Neural cell (in vitro differentiated cells): ENCODE results near the gene NDE1. TPM values are rescaled to one million over a fixed set of nuclear protein-coding genes. Genes with fewer than 3 reads are reported as not detected.

ENCODE experiments used
- H2AFZ ChIP-seq: fragments of 200-600, 300-800 bp; sonication (generic), shearing (Covaris generic); 2 replicates; pipeline ENCODE4 v1.6.0; 2014; ENCODE audit warnings: low read depth, mild to moderate bottlenecking, antibody characterized with exemption, low read length, moderate library complexity
- H3F3A ChIP-seq: fragments of 200-600 bp; shearing (Covaris generic); 2 replicates; pipeline ENCODE4 v1.6.1; 2016; ENCODE audit warnings: mild to moderate bottlenecking, moderate library complexity, mixed read lengths, antibody characterized with exemption, low read length; ENCODE audit not compliant: insufficient read depth, poor library complexity, severe bottlenecking
- H3K27ac ChIP-seq: fragments of 200-600, 300-800 bp; sonication (generic), shearing (Covaris generic); 2 replicates; pipeline ENCODE4 v1.5.1; 2014; ENCODE audit warnings: mild to moderate bottlenecking, low read length, moderate library complexity
- H3K27me3 ChIP-seq: fragments of 300-800, 200-600 bp; sonication (generic), shearing (Covaris generic); 2 replicates; pipeline ENCODE4 v1.6.0; 2014; ENCODE audit warnings: mild to moderate bottlenecking, low read depth, low read length, moderate library complexity; ENCODE audit not compliant: insufficient read depth
- H3K36me3 ChIP-seq: fragments of 300-800, 200-600 bp; sonication (generic), shearing (Covaris generic); 2 replicates; pipeline ENCODE4 v1.5.1; 2014; ENCODE audit warnings: mild to moderate bottlenecking, antibody characterized with exemption, low read length, moderate library complexity; ENCODE audit not compliant: insufficient read depth
- H3K4me2 ChIP-seq: fragments of 300-800, 200-600 bp; sonication (generic), shearing (Covaris generic); 2 replicates; pipeline ENCODE4 v1.6.0; 2014; ENCODE audit warnings: mild to moderate bottlenecking, low read length
- H3K4me3 ChIP-seq: fragments of 300-800, 200-600 bp; sonication (generic), shearing (Covaris generic); 2 replicates; pipeline ENCODE4 v1.5.1; 2014; ENCODE audit warnings: mild to moderate bottlenecking, low read length, moderate library complexity
- H3K79me2 ChIP-seq: fragments of 200-600 bp; shearing (Covaris generic); replicated peaks from 2 replicates; pipeline ENCODE4 v1.6.0; 2014; ENCODE audit warnings: mild to moderate bottlenecking, low read length, moderate library complexity; ENCODE audit not compliant: insufficient read depth
- H3K9ac ChIP-seq: fragments of 300-800, 200-600 bp; sonication (generic), shearing (Covaris generic); 2 replicates; pipeline ENCODE4 v1.6.1; 2016; ENCODE audit warnings: mild to moderate bottlenecking, low read length, mixed read lengths
- H3K9me2 ChIP-seq: fragments of 200-600 bp; shearing (Covaris generic); 2 replicates; pipeline ENCODE4 v1.6.1; 2016; ENCODE audit warnings: mild to moderate bottlenecking, low read length, mixed read lengths; ENCODE audit not compliant: insufficient read depth
- H3K9me3 ChIP-seq: fragments of 200-600, 300-800 bp; sonication (generic), shearing (Covaris generic); 2 replicates; pipeline ENCODE4 v1.6.1; 2016; ENCODE audit warnings: mild to moderate bottlenecking, mixed run types, low read length, moderate library complexity, mixed read lengths
- H4K20me1 ChIP-seq: fragments of 200-600 bp; shearing (Covaris generic); 2 replicates; pipeline ENCODE4 v1.6.1; 2016; ENCODE audit warnings: mild to moderate bottlenecking, mixed run types; ENCODE audit not compliant: insufficient read depth
- CTCF ChIP-seq: fragments of 450-650 bp; IDR thresholded peaks from 2 replicates; pipeline ENCODE4 v1.5.1; 2014; ENCODE audit warnings: antibody characterized with exemption, mild to moderate bottlenecking, moderate library complexity; ENCODE audit not compliant: poor library complexity, severe bottlenecking
- EP300 ChIP-seq: fragments of 450-650 bp; conservative IDR thresholded peaks from 2 replicates; pipeline ENCODE4 v1.6.1; 2014; ENCODE audit warnings: antibody characterized with exemption, mild to moderate bottlenecking, moderate library complexity; ENCODE audit not compliant: poor library complexity, severe bottlenecking
- EZH2 ChIP-seq: fragments of 200-600, 300-800 bp; shearing (Covaris generic), sonication (generic); IDR thresholded peaks from 2 replicates; pipeline ENCODE4 v1.6.1; 2014; ENCODE audit warnings: antibody characterized with exemption, low read length, borderline replicate concordance, mild to moderate bottlenecking; ENCODE audit not compliant: insufficient read depth, poor library complexity, severe bottlenecking
- MXI1 ChIP-seq: fragments of 450-650 bp; conservative IDR thresholded peaks from 2 replicates; pipeline ENCODE4 v1.6.1; 2014; ENCODE audit warnings: antibody characterized with exemption, mild to moderate bottlenecking; ENCODE audit not compliant: poor library complexity, severe bottlenecking
- POLR2AphosphoS5 ChIP-seq: IDR thresholded peaks from 2 replicates; pipeline ENCODE4 v1.6.1; 2012
- RAD21 ChIP-seq: fragments of 450-650 bp; conservative IDR thresholded peaks from 2 replicates; pipeline ENCODE4 v1.6.1; 2014; ENCODE audit warnings: antibody characterized with exemption, mild to moderate bottlenecking, moderate library complexity
- REST ChIP-seq: IDR thresholded peaks from 2 replicates; pipeline ENCODE4 v1.6.1; 2012; ENCODE audit warnings: borderline replicate concordance
- SMC3 ChIP-seq: fragments of 450-650 bp; conservative IDR thresholded peaks from 2 replicates; pipeline ENCODE4 v1.6.1; 2014; ENCODE audit warnings: antibody characterized with exemption, mild to moderate bottlenecking, moderate library complexity; ENCODE audit not compliant: poor library complexity
- TAF1 ChIP-seq: IDR thresholded peaks from 2 replicates; pipeline ENCODE4 v1.6.1; 2012; ENCODE audit warnings: low read depth
- polyA plus RNA-seq: library from polyadenylated mRNA; depleted of rRNA; stranded (reverse); fragments of >200 nt; gene quantifications from 2 replicates; pipeline ENCODE4 v1.2.3, GENCODE V29; 2014

The NDE1 gene
- polyA plus RNA-seq, 1 donor from 2014 or later, result not detected

GRCh38 chr16:15749371-15749770 lies 99.3 kb downstream of the NDE1 start:
- Histone ChIP-seq H3K27me3 (no peaks in the 10 kb centered on the region), H3K4me3 (no peak overlapping the region), H3K9me2 (no peaks in the 10 kb centered on the region), H3K36me3 (no peaks in the 10 kb centered on the region), H3K79me2 (no peaks in the 10 kb centered on the region), H3K4me2 (no peak overlapping the region), H3K9me3 (no peaks in the 10 kb centered on the region), H4K20me1 (no peaks in the 10 kb centered on the region), H2AFZ (no peak overlapping the region), H3K9ac (no peak overlapping the region), H3K27ac (no peak overlapping the region), H3F3A (no peaks in the 10 kb centered on the region)
- TF ChIP-seq RAD21, result no peak
- no peak for TF ChIP-seq SMC3
- no peak for TF ChIP-seq MXI1
- TF ChIP-seq EZH2, result no peak
- TF ChIP-seq TAF1, result no peak
- TF ChIP-seq EP300, result no peak
- no peak for TF ChIP-seq CTCF
- TF ChIP-seq REST, result no peak
- TF ChIP-seq POLR2AphosphoS5, result no peak

- Histone ChIP-seq H3K27ac (no peak overlapping the region), H3F3A (no peaks in the 10 kb centered on the region), H3K79me2 (no peaks in the 10 kb centered on the region), H3K4me2 (no peak overlapping the region), H3K36me3 (no peaks in the 10 kb centered on the region), H2AFZ (no peak overlapping the region), H4K20me1 (no peaks in the 10 kb centered on the region), H3K9me2 (no peaks in the 10 kb centered on the region), H3K27me3 (no peaks in the 10 kb centered on the region), H3K9me3 (no peaks in the 10 kb centered on the region), H3K4me3 (no peak overlapping the region), H3K9ac (no peak overlapping the region)
- no peak for TF ChIP-seq MXI1
- no peak for TF ChIP-seq TAF1
- no peak for TF ChIP-seq EZH2
- TF ChIP-seq CTCF, result no peak
- TF ChIP-seq SMC3, result no peak
- TF ChIP-seq REST, result no peak
- no peak for TF ChIP-seq RAD21
- TF ChIP-seq POLR2AphosphoS5, result no peak
- TF ChIP-seq EP300, result no peak
Measured at GRCh38 chr16:15749985-15750384, 99.9 kb downstream of the NDE1 start.
